CD4-positive, alpha-beta T cell treated with Interferon gamma for 1 hour (primary cell): Measurements from ENCODE around the gene SLC7A6OS.
A peak's percentile ranks its signal among the peaks of the same experiment; 100 is the strongest.

ENCODE experiments used
- DNase-seq: peaks from one replicate; pipeline ENCODE4 v3.0.0-alpha.2; 2020

The SLC7A6OS gene

DNA sequence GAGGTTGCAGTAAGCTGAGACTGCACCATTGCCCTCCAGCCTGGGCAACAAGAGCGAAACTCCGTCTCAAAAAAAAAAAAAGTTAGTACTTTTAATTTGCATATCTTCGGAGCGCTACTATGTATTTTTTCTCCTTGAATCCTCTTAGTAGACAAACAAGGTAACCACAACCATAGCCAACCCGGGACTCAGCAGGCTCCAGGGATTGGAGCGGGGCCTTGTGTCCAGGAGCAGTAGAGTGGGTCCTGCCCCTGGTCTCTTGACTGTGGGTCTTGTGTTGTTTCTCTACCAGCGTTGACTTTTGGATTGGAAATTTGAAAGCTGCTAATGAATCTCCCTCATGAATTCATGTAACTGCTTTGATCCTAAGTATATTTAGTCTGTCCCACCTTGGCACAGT is 32.4 kb upstream of the SLC7A6OS start:
- DNase-seq = no peak

GRCh38 chr16:68342620-68343019 is 31.9 kb upstream of the SLC7A6OS start:
- DNase-seq = no peak

DNA sequence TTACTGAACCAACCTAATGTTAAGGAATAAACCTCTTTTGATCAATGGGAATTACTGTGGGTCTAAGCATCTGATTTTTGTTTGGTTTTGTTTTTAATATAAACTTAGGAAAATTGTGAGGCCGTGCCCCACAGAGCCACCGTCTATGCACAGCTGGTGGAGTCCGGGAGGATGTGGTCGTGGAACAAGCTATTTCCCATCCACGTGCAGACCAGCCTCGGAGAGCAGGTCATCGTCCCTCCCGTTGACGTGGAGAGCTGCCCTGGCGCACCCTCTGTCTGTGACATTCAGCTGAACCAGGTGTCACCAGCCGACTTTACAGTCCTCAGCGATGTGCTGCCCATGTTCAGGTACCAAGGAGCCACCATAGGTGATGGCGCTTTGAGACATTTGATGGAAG is 28.5 kb upstream of the SLC7A6OS start:
- no peak for DNase-seq

GRCh38 chr16:68338326-68339119 is 27.8 kb upstream of the SLC7A6OS start:
- no peak for DNase-seq

GRCh38 chr16:68335175-68335574 is 24.4 kb upstream of the SLC7A6OS start:
- no peak for DNase-seq

DNA sequence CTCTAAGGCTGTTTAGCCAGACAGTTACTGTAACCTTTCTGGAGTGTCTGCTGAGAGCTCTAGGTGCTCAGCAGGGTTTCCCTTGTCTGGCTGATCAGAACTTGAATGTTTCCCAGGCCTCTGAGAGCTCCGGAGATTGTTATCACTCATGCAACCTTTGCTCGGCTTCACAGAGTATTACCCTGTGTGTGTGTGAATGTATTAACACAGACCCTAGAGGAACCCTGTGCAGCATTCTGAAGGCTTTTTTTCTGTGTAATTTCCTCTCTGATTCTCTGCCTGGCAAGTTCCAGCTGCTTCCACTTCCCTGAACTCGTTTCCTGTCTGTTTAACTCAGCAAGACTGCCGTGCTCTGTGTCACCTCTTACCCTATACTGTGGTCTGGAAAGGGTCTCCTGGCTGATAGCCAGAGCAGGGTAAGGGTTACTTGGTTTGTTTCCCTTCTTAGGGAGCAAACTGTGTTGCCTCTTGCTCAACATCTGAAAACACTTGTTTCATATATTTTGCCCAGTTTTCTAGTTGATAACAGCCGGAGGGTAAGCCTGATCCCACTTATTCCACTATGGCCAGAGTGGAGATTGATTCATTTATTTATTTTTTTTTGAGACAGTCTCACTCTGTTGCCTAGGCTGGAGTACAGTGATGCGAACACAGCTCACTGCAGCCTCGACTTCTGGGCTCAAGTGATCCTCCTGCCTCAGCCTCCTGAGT is 21.8 kb upstream of the SLC7A6OS start:
- peak; percentile 12 for DNase-seq

DNA sequence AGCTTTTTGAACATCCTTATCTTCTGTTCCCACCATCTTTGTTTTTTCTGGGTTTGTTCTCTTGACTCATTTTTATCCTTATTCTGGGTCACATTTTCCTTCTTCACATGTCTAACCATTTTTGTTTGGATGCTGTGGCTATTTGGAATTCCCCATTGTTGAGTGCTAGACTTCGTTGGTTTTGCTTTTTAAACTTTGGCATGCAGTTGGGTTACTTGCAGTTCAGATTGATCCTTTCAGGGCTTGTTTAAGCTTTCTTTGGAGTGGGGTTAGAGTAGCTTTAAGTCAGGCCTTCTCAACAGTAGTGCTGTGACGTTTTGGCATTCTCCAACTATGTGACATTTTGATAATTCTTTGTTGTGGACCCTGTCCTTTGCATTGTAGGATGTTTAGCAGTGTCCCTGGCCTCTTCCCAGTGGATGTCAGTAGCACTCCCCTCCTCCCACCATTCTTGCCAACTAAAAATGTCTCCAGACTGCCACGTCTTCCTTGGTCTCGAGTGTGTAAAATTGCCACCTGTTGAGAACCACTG is 21.2 kb upstream of the SLC7A6OS start:
- DNase-seq = no peak

- no peak for DNase-seq
These were observed 18.2 kb upstream of the SLC7A6OS start for GRCh38 chr16:68328860-68329390.

DNA sequence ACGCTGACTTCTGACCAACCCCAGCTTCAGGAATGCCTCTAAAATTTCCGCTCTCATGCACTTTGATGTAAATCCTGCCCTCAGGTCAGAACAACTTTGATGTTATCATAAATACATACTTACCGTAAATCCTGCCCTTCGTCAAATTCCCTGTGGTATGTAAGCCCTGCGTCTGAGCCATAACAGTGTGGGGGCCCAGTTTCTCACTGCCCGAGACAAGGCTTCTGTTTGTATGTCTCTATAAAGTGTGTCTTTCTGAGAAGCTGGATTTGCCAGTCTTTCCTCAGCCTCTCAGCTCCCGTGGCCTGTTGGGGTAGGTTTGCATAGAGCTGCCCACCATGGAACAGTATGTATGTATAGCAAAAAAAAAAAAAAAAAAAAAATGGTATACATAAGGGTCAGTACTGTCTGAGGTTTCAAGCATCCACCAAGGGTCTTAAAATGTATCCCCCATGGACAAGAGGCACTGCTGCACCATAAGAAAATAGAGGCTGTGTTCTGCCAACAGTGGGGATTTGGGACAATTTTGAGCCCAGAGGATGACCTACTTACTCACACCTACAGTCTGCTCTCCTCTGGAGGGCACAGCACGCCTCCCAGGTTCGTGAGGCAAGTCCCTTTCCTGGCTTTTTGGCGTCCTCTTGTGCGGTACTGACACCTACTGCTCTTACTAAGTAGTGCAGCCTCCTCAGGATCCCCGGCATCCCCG is 17.6 kb upstream of the SLC7A6OS start:
- peak; percentile 78 for DNase-seq

GRCh38 chr16:68324780-68325357 is 14.1 kb upstream of the SLC7A6OS start:
- no peak for DNase-seq

DNA sequence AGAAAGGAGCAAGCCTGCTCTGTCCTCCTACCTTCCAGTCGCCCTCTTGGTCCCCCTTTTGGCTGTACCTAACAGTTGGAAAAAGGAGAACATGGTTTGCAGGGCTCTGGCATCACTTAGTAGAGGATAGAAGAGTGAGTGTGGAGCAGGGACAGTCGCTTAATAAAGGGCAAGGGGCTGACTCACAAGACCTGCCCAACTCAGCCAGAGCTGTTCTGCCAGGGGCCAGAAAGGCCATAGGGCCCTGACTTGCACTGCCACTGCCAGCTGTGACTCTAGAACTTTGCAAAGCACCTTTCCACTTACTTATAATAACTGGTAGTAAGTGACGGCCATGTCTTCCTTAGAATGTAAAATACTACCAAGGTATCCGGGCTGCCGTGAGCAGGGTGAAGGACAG is 13.6 kb upstream of the SLC7A6OS start:
- DNase-seq = no peak

- no peak for DNase-seq
These were observed 8.6 kb upstream of the SLC7A6OS start for GRCh38 chr16:68319185-68319908.

- DNase-seq = no peak
These were observed 2.4 kb upstream of the SLC7A6OS start for GRCh38 chr16:68313116-68313515.

GRCh38 chr16:68310437-68310773 is 341 bp downstream of the SLC7A6OS start:
- DNase-seq = no peak

- no peak for DNase-seq
These were observed 947 bp downstream of the SLC7A6OS start for GRCh38 chr16:68309799-68310198.

DNA sequence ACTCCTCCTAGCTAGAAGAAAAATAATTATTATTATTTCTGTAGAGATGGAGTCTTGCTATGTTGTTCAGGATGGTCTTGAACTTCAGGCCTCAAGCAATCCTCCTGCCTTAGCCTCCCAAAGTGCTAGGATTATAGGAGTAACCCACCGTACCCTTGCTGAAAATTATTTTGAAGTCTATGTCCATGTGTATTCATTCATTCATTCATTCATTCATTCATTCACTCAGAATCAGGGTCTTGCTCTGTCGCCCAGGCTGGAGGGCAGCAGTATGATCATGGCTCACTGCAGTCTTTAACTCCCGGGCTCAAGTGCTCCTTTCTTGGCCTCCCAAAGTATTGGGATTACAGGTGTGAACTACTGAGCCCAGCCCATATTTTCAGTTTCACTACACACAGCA is 4.1 kb downstream of the SLC7A6OS start:
- DNase-seq = no peak

- DNase-seq = no peak
These were observed 9.8 kb downstream of the SLC7A6OS start for GRCh38 chr16:68300734-68301459.

GRCh38 chr16:68299571-68300453 is 10.9 kb downstream of the SLC7A6OS start:
- no peak for DNase-seq

GRCh38 chr16:68298907-68299561 is 11.7 kb downstream of the SLC7A6OS start:
- DNase-seq = no peak

DNA sequence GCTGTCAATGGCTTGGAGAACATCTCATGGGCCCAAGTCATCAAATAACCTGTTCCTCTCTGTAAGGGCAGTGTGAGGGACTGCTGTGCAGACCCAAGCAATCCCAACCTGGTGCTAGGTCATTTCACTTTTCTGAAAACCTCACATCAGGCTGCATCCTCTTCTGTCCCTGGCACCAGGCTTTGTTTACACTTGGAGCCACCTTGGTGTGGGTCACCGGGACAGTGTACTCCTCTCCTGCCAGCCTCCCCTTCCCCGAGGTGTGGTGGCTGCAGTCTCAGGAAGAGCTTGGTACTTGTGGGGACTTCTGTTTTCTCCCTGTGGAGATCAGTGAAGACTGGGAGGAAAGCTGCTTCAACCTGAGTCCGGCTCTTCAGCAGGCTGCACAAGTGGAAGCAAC is 12.4 kb downstream of the SLC7A6OS start:
- no peak for DNase-seq
